Measurements from ENCODE around the gene GALNT14.
"Not testable (repeated sequence)": the region's sequence is repeated elsewhere in the genome, so short reads cannot be mapped to it uniquely, and the experiment has no call there.

Gene GALNT14

GRCh38 chr2:30911327-30911726 lies 226.9 kb downstream of the GALNT14 start:
- H3K27me3 ChIP-seq (ENCODE audit: control insufficient read depth in 1 of 2, insufficient read depth in 2 of 2, low read length in 2 of 2) = no peaks in the 10 kb centered on the region
- H3K9me3 ChIP-seq (ENCODE audit: control insufficient read depth in 2 of 2, low read length in 2 of 2) = no peaks in the 10 kb centered on the region
- H3K4me1 ChIP-seq (ENCODE audit: control insufficient read depth, insufficient read depth, low read length) = no peaks in the 10 kb centered on the region
- no peak overlapping the region for H3K9ac ChIP-seq (ENCODE audit: low read length in 2 of 2)
- H3K27ac ChIP-seq (ENCODE audit: low read length) = no peak overlapping the region
- no peak overlapping the region for H3K4me3 ChIP-seq (ENCODE audit: low read length in 2 of 2)
- no peaks in the 10 kb centered on the region for H3K36me3 ChIP-seq (ENCODE audit: control insufficient read depth in 2 of 2, insufficient read depth in 2 of 2, low read length in 2 of 2)

GRCh38 chr2:30910686-30911085 lies 227.6 kb downstream of the GALNT14 start:
- no peaks in the 10 kb centered on the region for H3K36me3 ChIP-seq (ENCODE audit: control insufficient read depth in 2 of 2, insufficient read depth in 2 of 2, low read length in 2 of 2)
- no peaks in the 10 kb centered on the region for H3K4me1 ChIP-seq (ENCODE audit: control insufficient read depth, insufficient read depth, low read length)
- H3K9ac ChIP-seq (ENCODE audit: low read length in 2 of 2) = no peak overlapping the region
- no peaks in the 10 kb centered on the region for H3K9me3 ChIP-seq (ENCODE audit: control insufficient read depth in 2 of 2, low read length in 2 of 2)
- H3K27ac ChIP-seq (ENCODE audit: low read length) = no peak overlapping the region
- no peaks in the 10 kb centered on the region for H3K27me3 ChIP-seq (ENCODE audit: control insufficient read depth in 1 of 2, insufficient read depth in 2 of 2, low read length in 2 of 2)
- H3K4me3 ChIP-seq (ENCODE audit: low read length in 2 of 2) = no peak overlapping the region

GRCh38 chr2:30904437-30904836 lies 233.8 kb downstream of the GALNT14 start:
- H3K4me3 ChIP-seq (ENCODE audit: low read length in 2 of 2); H3K9ac ChIP-seq (ENCODE audit: low read length in 2 of 2); H3K36me3 ChIP-seq (ENCODE audit: control insufficient read depth in 2 of 2, insufficient read depth in 2 of 2, low read length in 2 of 2); H3K9me3 ChIP-seq (ENCODE audit: control insufficient read depth in 2 of 2, low read length in 2 of 2); H3K27me3 ChIP-seq (ENCODE audit: control insufficient read depth in 1 of 2, insufficient read depth in 2 of 2, low read length in 2 of 2); H3K27ac ChIP-seq (ENCODE audit: low read length); H3K4me1 ChIP-seq (ENCODE audit: control insufficient read depth, insufficient read depth, low read length): not testable (repeated sequence)

- no peaks in the 10 kb centered on the region for H3K4me1 ChIP-seq (ENCODE audit: control insufficient read depth, insufficient read depth, low read length)
- no peak overlapping the region for H3K9ac ChIP-seq (ENCODE audit: low read length in 2 of 2)
- H3K27me3 ChIP-seq (ENCODE audit: control insufficient read depth in 1 of 2, insufficient read depth in 2 of 2, low read length in 2 of 2) = peaks cover 0 to 2% of the 10 kb centered on the region in 2 donors
- no peaks in the 10 kb centered on the region for H3K36me3 ChIP-seq (ENCODE audit: control insufficient read depth in 2 of 2, insufficient read depth in 2 of 2, low read length in 2 of 2)
- no peak overlapping the region for H3K27ac ChIP-seq (ENCODE audit: low read length)
- H3K4me3 ChIP-seq (ENCODE audit: low read length in 2 of 2) = no peak overlapping the region
- no peaks in the 10 kb centered on the region for H3K9me3 ChIP-seq (ENCODE audit: control insufficient read depth in 2 of 2, low read length in 2 of 2)
Measured at GRCh38 chr2:30903326-30903725, 234.9 kb downstream of the GALNT14 start.

- no peaks in the 10 kb centered on the region for H3K4me1 ChIP-seq (ENCODE audit: control insufficient read depth, insufficient read depth, low read length)
Measured at GRCh38 chr2:30900381-30900780, 237.9 kb downstream of the GALNT14 start.

GRCh38 chr2:30899516-30900054 lies 238.7 kb downstream of the GALNT14 start:
- no peak overlapping the region for H3K4me3 ChIP-seq (ENCODE audit: low read length in 2 of 2)
- peaks cover 0 to 6% of the 10 kb centered on the region in 2 donors for H3K9me3 ChIP-seq (ENCODE audit: control insufficient read depth in 2 of 2, low read length in 2 of 2)
- H3K36me3 ChIP-seq (ENCODE audit: control insufficient read depth in 2 of 2, insufficient read depth in 2 of 2, low read length in 2 of 2) = no peaks in the 10 kb centered on the region
- H3K27me3 ChIP-seq (ENCODE audit: control insufficient read depth in 1 of 2, insufficient read depth in 2 of 2, low read length in 2 of 2) = peaks cover 0 to 3% of the 10 kb centered on the region in 2 donors
- H3K27ac ChIP-seq (ENCODE audit: low read length) = no peak overlapping the region
- no peaks in the 10 kb centered on the region for H3K4me1 ChIP-seq (ENCODE audit: control insufficient read depth, insufficient read depth, low read length)
- no peak overlapping the region for H3K9ac ChIP-seq (ENCODE audit: low read length in 2 of 2)

More at GRCh38 chr2:30900381-30900780, 237.9 kb downstream of the GALNT14 start:
- Histone ChIP-seq H3K36me3 (ENCODE audit: control insufficient read depth in 2 of 2, insufficient read depth in 2 of 2, low read length in 2 of 2) (no peaks in the 10 kb centered on the region), H3K9me3 (ENCODE audit: control insufficient read depth in 2 of 2, low read length in 2 of 2) (peaks cover 0 to 6% of the 10 kb centered on the region in 2 donors), H3K9ac (ENCODE audit: low read length in 2 of 2) (no peak overlapping the region), H3K4me3 (ENCODE audit: low read length in 2 of 2) (no peak overlapping the region), H3K27me3 (ENCODE audit: control insufficient read depth in 1 of 2, insufficient read depth in 2 of 2, low read length in 2 of 2) (peaks cover 0 to 3% of the 10 kb centered on the region in 2 donors), H3K27ac (ENCODE audit: low read length) (no peak overlapping the region)

- Histone ChIP-seq H3K27ac (ENCODE audit: low read length) (no peak overlapping the region), H3K36me3 (ENCODE audit: control insufficient read depth in 2 of 2, insufficient read depth in 2 of 2, low read length in 2 of 2) (no peaks in the 10 kb centered on the region), H3K4me1 (ENCODE audit: control insufficient read depth, insufficient read depth, low read length) (no peaks in the 10 kb centered on the region), H3K9me3 (ENCODE audit: control insufficient read depth in 2 of 2, low read length in 2 of 2) (peaks cover under 1 to 6% of the 10 kb centered on the region in 2 donors), H3K4me3 (ENCODE audit: low read length in 2 of 2) (no peak overlapping the region), H3K27me3 (ENCODE audit: control insufficient read depth in 1 of 2, insufficient read depth in 2 of 2, low read length in 2 of 2) (peaks cover 0 to 3% of the 10 kb centered on the region in 2 donors), H3K9ac (ENCODE audit: low read length in 2 of 2) (no peak overlapping the region)
Measured at GRCh38 chr2:30897539-30897938, 240.7 kb downstream of the GALNT14 start.

- no peak overlapping the region for H3K9ac ChIP-seq (ENCODE audit: low read length in 2 of 2)
- no peak overlapping the region for H3K4me3 ChIP-seq (ENCODE audit: low read length in 2 of 2)
- H3K36me3 ChIP-seq (ENCODE audit: control insufficient read depth in 2 of 2, insufficient read depth in 2 of 2, low read length in 2 of 2) = no peaks in the 10 kb centered on the region
- H3K4me1 ChIP-seq (ENCODE audit: control insufficient read depth, insufficient read depth, low read length) = no peaks in the 10 kb centered on the region
- H3K9me3 ChIP-seq (ENCODE audit: control insufficient read depth in 2 of 2, low read length in 2 of 2) = peaks cover 3 to 6% of the 10 kb centered on the region in 2 donors
- H3K27ac ChIP-seq (ENCODE audit: low read length) = no peak overlapping the region
- peaks cover 0 to 2% of the 10 kb centered on the region in 2 donors for H3K27me3 ChIP-seq (ENCODE audit: control insufficient read depth in 1 of 2, insufficient read depth in 2 of 2, low read length in 2 of 2)
Measured at GRCh38 chr2:30894498-30895119, 243.6 kb downstream of the GALNT14 start.

GRCh38 chr2:30888852-30889409 lies 249.3 kb downstream of the GALNT14 start:
- H3K36me3 ChIP-seq (ENCODE audit: control insufficient read depth in 2 of 2, insufficient read depth in 2 of 2, low read length in 2 of 2) = no peaks in the 10 kb centered on the region
- H3K27ac ChIP-seq (ENCODE audit: low read length) = no peak overlapping the region
- H3K9ac ChIP-seq (ENCODE audit: low read length in 2 of 2) = no peak overlapping the region
- H3K4me3 ChIP-seq (ENCODE audit: low read length in 2 of 2) = no peak overlapping the region
- peaks cover 0 to 3% of the 10 kb centered on the region in 2 donors for H3K9me3 ChIP-seq (ENCODE audit: control insufficient read depth in 2 of 2, low read length in 2 of 2)
- no peaks in the 10 kb centered on the region for H3K27me3 ChIP-seq (ENCODE audit: control insufficient read depth in 1 of 2, insufficient read depth in 2 of 2, low read length in 2 of 2)
- no peaks in the 10 kb centered on the region for H3K4me1 ChIP-seq (ENCODE audit: control insufficient read depth, insufficient read depth, low read length)

GRCh38 chr2:30886080-30886479 lies 252.2 kb downstream of the GALNT14 start:
- Histone ChIP-seq H3K27me3 (ENCODE audit: control insufficient read depth in 1 of 2, insufficient read depth in 2 of 2, low read length in 2 of 2) (no peaks in the 10 kb centered on the region), H3K9me3 (ENCODE audit: control insufficient read depth in 2 of 2, low read length in 2 of 2) (no peaks in the 10 kb centered on the region), H3K4me3 (ENCODE audit: low read length in 2 of 2) (no peak overlapping the region), H3K4me1 (ENCODE audit: control insufficient read depth, insufficient read depth, low read length) (no peaks in the 10 kb centered on the region), H3K27ac (ENCODE audit: low read length) (no peak overlapping the region), H3K36me3 (ENCODE audit: control insufficient read depth in 2 of 2, insufficient read depth in 2 of 2, low read length in 2 of 2) (no peaks in the 10 kb centered on the region), H3K9ac (ENCODE audit: low read length in 2 of 2) (no peak overlapping the region)

- peaks cover 0 to 2% of the 10 kb centered on the region in 2 donors for H3K27me3 ChIP-seq (ENCODE audit: control insufficient read depth in 1 of 2, insufficient read depth in 2 of 2, low read length in 2 of 2)
- peaks cover 3 to 4% of the 10 kb centered on the region in 2 donors for H3K9me3 ChIP-seq (ENCODE audit: control insufficient read depth in 2 of 2, low read length in 2 of 2)
- no peak overlapping the region for H3K4me3 ChIP-seq (ENCODE audit: low read length in 2 of 2)
- no peak overlapping the region for H3K27ac ChIP-seq (ENCODE audit: low read length)
- H3K36me3 ChIP-seq (ENCODE audit: control insufficient read depth in 2 of 2, insufficient read depth in 2 of 2, low read length in 2 of 2) = no peaks in the 10 kb centered on the region
- no peak overlapping the region for H3K9ac ChIP-seq (ENCODE audit: low read length in 2 of 2)
- no peaks in the 10 kb centered on the region for H3K4me1 ChIP-seq (ENCODE audit: control insufficient read depth, insufficient read depth, low read length)
Measured at GRCh38 chr2:30883822-30884221, 254.4 kb downstream of the GALNT14 start.

Data from stomach smooth muscle (tissue), 2 donors.